ENCODE results near the gene LRCH1. TPM values are rescaled to one million over a fixed set of nuclear protein-coding genes. Genes with fewer than 3 reads are reported as not detected.

LRCH1 gene
- total and polyA plus RNA-seq, 2 of the 4 experiments (the other 2 are of a cell fraction), result 7.0 to 8.8 TPM

GRCh38 chr13:46519182-46519581 lies 33.8 kb upstream of the LRCH1 start:
- Histone ChIP-seq H3K27me3 (ENCODE audit: control insufficient read depth, insufficient read depth, low read length) (peaks cover 24% of the 10 kb centered on the region), H2AFZ (replicated peaks; ENCODE audit: low read length, poor library complexity) (no peak overlapping the region), H3K56ac (ENCODE audit: extremely low read depth, insufficient read depth, low read length) (no peak overlapping the region), H2BK120ac (ENCODE audit: low read depth, low read length) (no peak overlapping the region), H3K4me1 (ENCODE audit: control insufficient read depth, insufficient read depth, low read length) (no peaks in the 10 kb centered on the region), H4K8ac (ENCODE audit: low read depth in 2 of 2, low read length in 2 of 2) (no peak overlapping the region), H3K23ac (ENCODE audit: low read depth, low read length) (no peak overlapping the region), H2BK15ac (ENCODE audit: low read depth, low read length) (no peak overlapping the region), H2BK5ac (ENCODE audit: low read depth, low read length, poor library complexity, severe bottlenecking) (no peak overlapping the region), H2AK5ac (ENCODE audit: low read depth, low read length) (no peak overlapping the region), H4K20me1 (ENCODE audit: insufficient read depth, low read length) (no peaks in the 10 kb centered on the region), H3K9ac (ENCODE audit: low read depth, low read length) (no peak overlapping the region), H2BK20ac (ENCODE audit: low read depth, low read length) (no peak overlapping the region), H4K91ac (ENCODE audit: insufficient read depth, low read depth, low read length) (no peak overlapping the region), H3K79me1 (ENCODE audit: low read depth in 1 of 2, low read length in 2 of 2) (no peaks in the 10 kb centered on the region), H3K4ac (ENCODE audit: low read depth, low read length) (no peak overlapping the region), H3K9me1 (ENCODE audit: insufficient read depth, low read length) (no peaks in the 10 kb centered on the region), H2AK9ac (replicated peaks; ENCODE audit: low read depth, low read length, poor library complexity) (no peak overlapping the region), H3K14ac (replicated peaks; ENCODE audit: low read depth, low read length) (no peak overlapping the region), H3K36me3 (ENCODE audit: control insufficient read depth, insufficient read depth, low read length) (no peaks in the 10 kb centered on the region), H3K18ac (ENCODE audit: low read depth, low read length) (no peak overlapping the region), H3K4me2 (ENCODE audit: low read depth, low read length) (no peak overlapping the region), H3K4me3 (ENCODE audit: insufficient read depth, low read depth, low read length) (no peak overlapping the region), H3K9me3 (ENCODE audit: control insufficient read depth, insufficient read depth, low read length) (peaks cover 8% of the 10 kb centered on the region), H4K5ac (ENCODE audit: low read depth, low read length) (no peak overlapping the region), H3K27ac (ENCODE audit: insufficient read depth, low read length) (no peak overlapping the region)
- no peak for DNase-seq
- TF ChIP-seq SMC3 (IDR thresholded peaks at IDR 0.05; ENCODE audit: low read depth, low read length), result no peak
- no peak for TF ChIP-seq ELK1 (IDR thresholded peaks at IDR 0.05; ENCODE audit: borderline replicate concordance, low read depth, low read length)
- no peak for TF ChIP-seq CTCF (conservative IDR thresholded peaks at IDR 0.05; ENCODE audit: low read depth, low read length)
- no peak for TF ChIP-seq POLR2A (IDR thresholded peaks at IDR 0.05; ENCODE audit: low read depth, low read length)
- TF ChIP-seq MAFK (IDR thresholded peaks at IDR 0.05; ENCODE audit: low read depth, low read length), result no peak
- TF ChIP-seq RAD21 (IDR thresholded peaks at IDR 0.05; ENCODE audit: low read length), result no peak
- TF ChIP-seq BHLHE40 (IDR thresholded peaks at IDR 0.05; ENCODE audit: low read depth, low read length), result no peak
- no peak for TF ChIP-seq CHD1 (IDR thresholded peaks at IDR 0.05; ENCODE audit: low read depth, low read length)
- TF ChIP-seq MAZ (IDR thresholded peaks at IDR 0.05; ENCODE audit: borderline replicate concordance, low read depth, low read length), result no peak
- TF ChIP-seq RFX5 (IDR thresholded peaks at IDR 0.05; ENCODE audit: low read depth, low read length), result no peak
- no peak for TF ChIP-seq MXI1 (IDR thresholded peaks at IDR 0.05; ENCODE audit: borderline replicate concordance, low read depth, low read length)
- no peak for TF ChIP-seq NFE2L2 (IDR thresholded peaks at IDR 0.05; ENCODE audit: low read depth, low read length)
- no peak for TF ChIP-seq CEBPB (IDR thresholded peaks at IDR 0.05; ENCODE audit: low read depth, low read length)
- no peak for TF ChIP-seq USF2 (IDR thresholded peaks at IDR 0.05; ENCODE audit: low read depth, low read length)
- no peak for TF ChIP-seq FOS (IDR thresholded peaks at IDR 0.05; ENCODE audit: low read depth, low read length)
- TF ChIP-seq RCOR1 (IDR thresholded peaks at IDR 0.05; ENCODE audit: insufficient replicate concordance, low read length), result no peak
- CTCF ChIA-PET, result no interaction called here
- dilution Hi-C loops (cut with HindIII; ENCODE audit: low sequenced_read_pairs, unreplicated experiment), result no loop called here
- 100% methylated on average over 1 of the region's 4 CpGs; no CpG with 5 or more reads in 1 of the 2 experiments for WGBS, 2 experiments (ENCODE audit: extremely low coverage in 2 of 2, insufficient read length in 1 of 2)
- BruUV-seq (replicated peaks), result no TSS peak
- intact Hi-C loops (cut with micrococcal nuclease), result no loop called here
- POLR2A ChIA-PET (ENCODE audit: unreplicated experiment), result no interaction called here
- in situ Hi-C loops (cut with MboI; ENCODE audit: low sequenced_read_pairs), result no loop called here
- ATAC-seq (ENCODE audit: low read depth), result no peak
